Stimulated activated CD8-positive, alpha-beta memory T cell treated with anti-CD3 and anti-CD28 coated beads, Interleukin-4, amount 100 ng/mL, for 1 hour (primary cell): ENCODE measurements around the gene HSPA6.
"Not testable (repeated sequence)": the region's sequence is repeated elsewhere in the genome, so short reads cannot be mapped to it uniquely, and the experiment has no call there.

ENCODE experiments used
- DNase-seq, 2 donors: peaks; one replicate each; pipeline ENCODE4 v3.0.0-alpha.2; 2020; ENCODE audit warnings: low read depth in 2 of 2, low spot score in 1 of 2

Gene HSPA6

DNA sequence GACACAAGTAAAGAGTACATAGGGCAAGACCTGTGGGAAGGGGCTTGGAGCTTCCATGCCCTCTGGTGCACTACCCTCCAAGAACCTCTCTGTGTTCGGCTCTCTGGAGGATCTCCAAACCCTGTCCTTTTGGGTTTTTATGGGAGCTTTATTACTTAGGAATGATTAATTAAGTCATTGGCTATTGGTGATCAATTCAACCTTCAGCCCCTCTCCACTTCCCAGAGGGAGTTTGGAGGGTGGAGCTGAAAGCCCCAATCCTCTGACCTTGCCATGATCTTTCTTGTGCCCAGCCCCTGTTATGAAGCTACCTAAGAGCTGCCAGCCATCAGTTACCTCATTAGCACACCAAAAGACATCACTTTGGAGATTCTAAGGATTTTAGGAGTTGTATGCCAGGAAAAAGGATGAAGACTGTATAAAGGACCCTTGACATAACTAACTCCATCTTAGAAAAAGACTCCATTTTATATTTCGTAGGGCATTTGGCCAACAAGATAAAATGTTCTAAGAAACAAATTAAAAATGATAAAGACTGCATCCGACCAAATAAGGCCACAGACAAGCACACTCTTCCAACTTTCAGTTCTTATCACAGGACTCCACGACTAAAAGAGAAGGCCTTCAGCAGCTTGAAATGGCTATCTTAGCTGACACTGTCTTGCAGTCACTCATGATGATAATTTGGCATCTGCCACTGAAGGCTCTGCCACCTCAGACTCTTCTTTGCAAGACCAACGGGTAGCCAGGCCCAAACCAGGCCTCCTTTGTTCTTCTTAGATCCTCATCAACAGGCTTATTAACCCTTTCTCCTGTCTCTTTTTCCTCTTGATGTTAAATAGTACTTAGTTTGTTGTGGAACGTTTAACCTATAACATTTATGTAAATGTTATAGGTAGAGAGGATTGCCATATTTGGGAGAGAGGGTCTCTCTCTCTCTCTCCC, 33.4 kb downstream of the HSPA6 start:
- DNase-seq = not testable (repeated sequence)

DNA sequence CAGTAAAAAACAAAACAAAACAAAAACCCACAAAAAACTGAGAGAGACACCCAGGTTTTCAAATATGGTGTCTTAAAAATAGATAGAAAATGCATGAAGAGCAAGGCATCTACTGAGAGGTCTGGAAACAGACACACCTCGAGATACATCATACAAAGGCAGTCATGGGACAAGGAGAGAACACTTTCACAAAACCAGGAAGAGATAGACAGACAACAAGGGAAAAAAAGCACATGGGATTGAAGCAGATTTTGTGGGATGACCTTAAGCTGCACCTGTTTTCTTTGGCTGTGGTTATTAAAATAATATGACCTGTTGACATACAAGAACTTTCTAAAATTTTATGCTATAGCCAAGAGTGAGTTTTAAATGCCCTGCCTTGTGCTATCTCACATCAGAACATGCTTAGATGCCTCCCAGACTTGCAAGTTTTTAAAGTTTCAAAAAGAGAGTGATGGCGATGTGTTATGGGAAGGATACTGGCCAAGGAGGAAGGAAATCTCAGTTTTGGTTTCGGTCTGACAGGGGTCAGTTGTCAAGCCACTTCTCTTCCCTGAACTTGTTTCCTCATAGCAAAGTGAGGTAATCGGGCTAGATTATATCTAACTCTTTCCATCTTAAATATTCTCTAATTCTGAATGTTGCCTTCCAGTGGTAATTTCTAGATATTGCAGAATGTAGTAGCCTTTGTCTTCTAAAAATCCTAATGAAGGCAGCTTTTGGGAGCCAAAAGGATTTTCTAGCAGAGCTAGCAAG, 36.8 kb downstream of the HSPA6 start:
- not testable (repeated sequence) for DNase-seq

DNA sequence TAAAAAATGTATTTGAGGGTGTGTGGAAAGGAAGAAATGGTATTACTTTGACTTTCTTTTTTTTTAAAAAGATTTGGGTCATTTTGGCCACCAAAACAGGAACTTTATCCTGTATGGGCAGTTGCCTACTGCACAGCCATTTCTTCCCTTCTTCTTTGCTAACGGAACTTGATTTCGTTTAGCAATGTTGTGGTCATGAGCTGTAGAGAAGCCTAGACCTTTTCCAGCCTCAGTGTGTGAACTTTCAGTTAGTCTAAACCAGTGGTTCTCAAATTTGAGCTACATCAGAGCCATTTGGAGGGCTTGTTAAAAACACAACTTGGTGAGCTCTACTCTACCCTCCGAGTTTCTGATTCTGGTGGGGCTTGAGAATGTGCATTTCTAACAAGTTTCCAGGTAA, 38.1 kb downstream of the HSPA6 start:
- not testable (repeated sequence) for DNase-seq

DNA sequence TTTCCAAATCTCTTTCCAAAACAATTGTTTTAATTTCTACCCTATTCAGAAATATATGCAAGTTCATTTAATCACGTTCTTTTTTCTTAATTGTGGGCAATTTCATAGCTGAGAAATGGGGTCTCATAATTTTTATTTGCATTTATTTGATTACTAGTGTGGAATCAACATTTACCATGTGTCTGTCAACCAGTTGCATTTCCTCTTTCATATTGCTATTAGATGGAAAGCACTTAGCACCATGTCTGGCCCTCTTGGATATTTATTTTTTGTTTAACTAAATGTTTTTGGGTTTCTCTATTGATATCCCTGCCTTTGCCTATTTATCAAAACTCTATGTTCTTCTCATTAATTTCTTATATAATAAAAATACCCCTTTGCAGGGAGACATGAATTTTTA, 39.2 kb downstream of the HSPA6 start:
- not testable (repeated sequence) for DNase-seq

DNA sequence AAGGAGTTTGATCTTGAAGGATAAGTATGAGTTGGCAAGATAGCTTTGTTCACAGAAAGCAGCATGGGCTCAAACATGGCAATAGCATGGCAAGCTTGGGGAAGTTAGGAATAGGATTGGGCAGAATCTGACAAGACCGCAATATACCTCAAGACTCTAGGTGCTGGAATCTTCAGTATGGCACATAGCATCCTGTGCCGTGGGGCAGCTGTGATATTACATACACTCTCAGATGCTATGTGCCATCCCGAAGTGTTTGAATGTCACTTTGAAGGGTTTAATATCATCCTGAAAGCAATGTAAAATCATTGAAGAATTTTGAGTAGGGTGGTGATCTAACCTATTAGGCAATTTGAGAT, 42.2 kb downstream of the HSPA6 start:
- not testable (repeated sequence) for DNase-seq

DNA sequence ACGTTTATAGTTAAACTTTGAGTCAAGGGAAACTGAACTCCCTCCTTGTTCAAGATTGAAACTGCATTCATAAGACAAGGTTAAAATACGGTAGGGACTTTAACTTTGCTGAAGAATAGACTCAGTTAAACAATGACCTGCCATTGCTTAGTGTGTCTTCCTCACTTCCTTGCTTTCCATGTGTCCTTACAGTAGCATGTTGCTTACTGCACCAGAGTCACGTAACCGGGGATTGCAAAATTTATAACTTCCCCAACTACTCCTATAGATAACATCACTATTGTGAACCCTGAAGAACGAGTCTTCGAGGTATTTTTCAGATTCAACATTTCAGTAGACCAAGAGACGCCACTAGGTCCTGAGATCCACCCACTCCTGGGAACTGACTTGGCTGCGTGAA, 47.4 kb downstream of the HSPA6 start:
- DNase-seq = not testable (repeated sequence)
